Right hindlimb (tissue), 1 donor: Measurements from ENCODE around the gene DLEU7.

Experiments
- DNase-seq: peaks from one replicate; pipeline ENCODE4 v3.0.0-alpha.2; 2018

Gene DLEU7

GRCh38 chr13:50843257-50844083 lies at the start of gene DLEU7:
Gene DLEU7, minus strand, starts transcription at chr13:50843692. Its CDS starts 46 bp downstream, at chr13:50843646.
- DNase-seq: no peak

DNA sequence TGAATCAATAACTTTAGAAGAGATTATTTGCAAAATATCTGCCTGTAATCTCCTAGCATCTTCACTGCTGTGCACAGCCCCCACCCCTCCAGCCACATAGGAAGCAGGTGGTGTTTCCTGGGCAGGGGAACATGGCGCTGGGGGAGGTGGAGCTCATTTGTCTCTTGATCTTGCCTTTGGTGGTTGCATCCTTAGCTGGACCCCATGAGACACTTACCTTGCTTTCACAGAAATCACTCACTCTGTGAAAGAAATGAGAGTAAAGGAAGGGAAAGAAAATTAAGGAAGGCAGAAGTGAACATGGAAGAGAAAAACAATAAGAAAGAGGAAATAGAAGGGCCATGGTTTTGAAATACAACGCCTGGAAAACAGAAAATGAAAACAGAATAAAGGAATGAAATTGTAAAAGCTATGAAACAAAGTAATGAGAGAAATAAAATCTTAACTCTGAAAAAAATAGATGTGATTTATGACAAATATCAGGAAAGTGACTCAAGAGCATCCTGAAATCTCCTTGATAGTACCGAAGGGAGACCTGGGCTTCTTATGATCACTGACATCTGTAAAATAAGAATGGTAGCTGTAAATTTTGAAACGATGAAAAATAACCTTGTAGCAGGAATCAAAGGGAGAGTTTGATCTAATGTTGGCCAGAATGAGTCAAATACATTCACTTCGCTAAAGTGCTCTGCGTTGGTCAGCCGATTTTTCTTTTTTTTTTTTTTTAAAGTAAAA lies 48.9 kb upstream of the DLEU7 start:
- no peak for DNase-seq

DNA sequence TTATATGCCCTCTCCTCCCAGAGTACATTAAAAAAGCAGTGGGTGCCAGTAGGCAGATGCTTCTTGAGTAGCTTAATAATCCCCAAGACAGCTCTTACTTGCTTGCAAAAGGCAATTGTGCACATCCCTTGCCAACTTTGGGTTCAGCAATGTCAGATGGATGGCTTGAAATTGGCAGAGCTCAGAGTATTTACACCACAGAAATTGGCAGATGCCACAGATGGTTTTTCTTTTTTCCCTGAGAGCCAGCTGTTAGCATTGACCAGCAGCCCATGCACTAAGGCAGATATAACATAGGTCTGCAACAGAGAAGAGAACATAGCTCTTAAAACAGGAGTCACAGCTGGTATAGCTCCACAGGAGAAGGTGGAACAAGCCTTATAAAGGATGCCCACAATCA lies 47.7 kb upstream of the DLEU7 start:
- DNase-seq: no peak

- no peak for DNase-seq
These were observed 45.8 kb upstream of the DLEU7 start for GRCh38 chr13:50889317-50889716.

DNA sequence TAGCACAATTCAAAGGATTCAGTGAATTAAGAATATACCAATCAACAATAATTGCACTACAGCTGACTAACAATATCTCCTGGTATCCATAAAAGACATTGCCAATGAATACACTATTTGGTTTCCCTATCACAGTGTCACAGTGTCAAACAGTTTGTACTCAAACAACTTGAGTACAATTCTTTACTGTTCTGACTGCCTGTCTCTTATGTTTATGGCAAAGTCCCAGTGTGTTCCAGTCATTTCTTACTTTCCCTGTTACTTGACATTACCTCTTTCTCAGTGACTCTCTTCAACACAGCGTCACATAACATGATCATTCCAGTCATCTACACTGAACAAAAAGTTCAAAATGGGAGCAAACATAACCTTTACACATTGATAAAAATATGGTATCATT lies 44.9 kb upstream of the DLEU7 start:
- no peak for DNase-seq

GRCh38 chr13:50887151-50887550 lies 43.7 kb upstream of the DLEU7 start:
- no peak for DNase-seq

GRCh38 chr13:50884265-50884664 lies 40.8 kb upstream of the DLEU7 start:
- no peak for DNase-seq

DNA sequence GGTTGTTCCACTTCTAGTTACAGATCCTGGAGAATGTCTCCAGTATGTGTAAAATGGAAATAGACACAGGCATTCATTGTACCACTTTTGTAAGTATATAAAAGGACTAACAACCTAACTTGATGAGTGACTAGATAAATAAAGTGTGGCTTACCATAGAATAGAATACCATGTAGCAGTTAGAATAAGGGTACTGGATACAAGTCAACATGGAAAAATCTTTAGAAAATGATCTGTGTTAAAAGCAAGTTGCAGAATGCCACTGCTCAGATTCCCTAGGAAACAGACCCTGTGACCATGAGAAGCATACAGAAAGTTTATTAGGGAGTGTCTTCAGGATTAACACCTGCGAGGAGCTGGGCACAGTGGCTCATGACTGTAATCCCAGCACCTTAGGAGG lies 40.2 kb upstream of the DLEU7 start:
- DNase-seq: no peak

- no peak for DNase-seq
These were observed 39.4 kb upstream of the DLEU7 start for GRCh38 chr13:50882816-50883435.

GRCh38 chr13:50873991-50874390 lies 30.5 kb upstream of the DLEU7 start:
- no peak for DNase-seq

GRCh38 chr13:50873467-50873866 lies 30.0 kb upstream of the DLEU7 start:
- no peak for DNase-seq

GRCh38 chr13:50871405-50871804 lies 27.9 kb upstream of the DLEU7 start:
- no peak for DNase-seq

GRCh38 chr13:50867637-50867945 lies 24.1 kb upstream of the DLEU7 start:
- DNase-seq: no peak

GRCh38 chr13:50866817-50867636 lies 23.5 kb upstream of the DLEU7 start:
- DNase-seq: no peak

DNA sequence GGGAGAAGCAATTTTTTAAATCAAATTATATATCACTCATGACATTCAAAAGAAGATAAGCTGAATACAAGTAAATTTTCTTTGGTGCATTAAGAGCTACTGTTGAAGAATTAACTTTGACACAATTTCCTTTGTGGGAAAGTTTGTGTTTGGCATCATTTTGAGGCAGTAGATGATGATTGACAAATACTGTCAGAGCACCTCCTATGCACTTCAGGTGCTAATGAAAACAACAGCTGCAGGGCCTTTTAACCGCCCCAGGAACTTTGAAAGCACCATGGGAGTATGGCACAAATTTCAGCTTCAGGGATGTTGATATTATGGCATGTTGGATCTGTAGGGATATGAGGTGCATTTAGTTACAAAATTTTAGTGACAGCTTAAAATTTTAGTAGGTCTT lies 21.0 kb upstream of the DLEU7 start:
- no peak for DNase-seq

- DNase-seq: no peak
These were observed 12.2 kb upstream of the DLEU7 start for GRCh38 chr13:50855681-50856080.

DNA sequence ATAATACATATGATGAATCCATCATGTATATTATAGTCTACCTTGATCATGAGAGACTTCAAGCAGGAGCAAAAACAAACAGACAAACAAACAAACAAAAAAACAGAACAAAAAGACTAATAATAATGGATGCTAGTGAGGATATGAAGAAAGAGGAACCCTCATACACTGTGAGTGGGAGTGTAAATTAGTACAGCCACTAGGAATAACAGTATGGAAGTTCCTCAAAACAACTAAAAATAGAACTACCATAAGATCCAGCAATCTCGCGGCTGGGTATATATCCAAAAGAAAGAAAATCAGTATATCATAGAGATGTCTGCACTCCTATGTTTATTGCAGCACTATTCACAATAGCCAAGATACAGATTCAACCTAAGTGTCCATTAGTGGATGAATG lies 7.0 kb upstream of the DLEU7 start:
- no peak for DNase-seq

DNA sequence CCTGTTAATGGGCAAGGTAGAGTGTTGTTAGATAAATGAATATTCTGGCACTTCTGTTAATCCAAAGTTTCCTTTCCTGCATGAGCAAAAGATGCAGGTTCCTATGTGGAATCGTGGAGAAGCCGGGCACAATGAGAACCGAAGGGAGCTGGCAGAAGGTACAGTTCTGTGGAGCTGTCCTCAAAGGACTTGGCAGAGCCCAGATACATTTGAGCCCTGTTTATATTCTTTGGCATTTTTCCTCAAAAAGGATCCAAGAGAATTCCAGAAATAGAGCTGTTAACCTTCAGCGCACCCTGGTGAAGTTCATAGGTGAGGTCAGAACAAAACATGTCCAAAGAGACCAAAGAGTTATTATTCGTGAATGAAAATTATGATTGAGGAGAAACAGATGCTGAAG lies 4.0 kb upstream of the DLEU7 start:
- no peak for DNase-seq

DNA sequence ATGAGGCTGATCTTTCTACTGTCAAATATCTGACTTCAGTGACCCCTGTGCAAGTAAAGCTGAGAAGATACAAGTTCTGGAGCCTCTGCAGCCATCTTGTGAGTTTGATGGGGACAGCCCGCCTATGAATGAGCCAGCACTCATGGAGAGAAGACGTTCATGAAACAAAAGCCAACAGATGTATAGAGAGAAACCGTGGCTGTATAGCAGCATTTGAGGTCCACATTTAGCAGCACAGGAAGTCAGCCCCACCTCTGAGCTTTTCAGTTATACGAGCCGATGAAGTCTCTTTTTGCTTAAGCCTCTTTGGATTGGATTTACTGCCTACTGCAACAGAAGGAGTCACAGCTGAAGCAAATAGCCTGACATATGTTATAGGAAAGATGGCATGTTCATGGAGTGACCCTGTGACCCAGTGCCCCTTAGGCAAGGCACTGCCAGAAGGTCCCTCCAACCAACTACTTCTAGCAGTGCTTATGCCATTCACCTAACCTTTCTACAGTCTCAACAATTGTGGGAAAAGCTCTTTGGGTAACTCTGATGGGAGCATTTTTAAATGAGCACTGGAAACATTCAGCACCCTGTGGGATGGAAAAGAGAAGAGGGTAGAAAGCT lies 3.5 kb upstream of the DLEU7 start:
- no peak for DNase-seq

DNA sequence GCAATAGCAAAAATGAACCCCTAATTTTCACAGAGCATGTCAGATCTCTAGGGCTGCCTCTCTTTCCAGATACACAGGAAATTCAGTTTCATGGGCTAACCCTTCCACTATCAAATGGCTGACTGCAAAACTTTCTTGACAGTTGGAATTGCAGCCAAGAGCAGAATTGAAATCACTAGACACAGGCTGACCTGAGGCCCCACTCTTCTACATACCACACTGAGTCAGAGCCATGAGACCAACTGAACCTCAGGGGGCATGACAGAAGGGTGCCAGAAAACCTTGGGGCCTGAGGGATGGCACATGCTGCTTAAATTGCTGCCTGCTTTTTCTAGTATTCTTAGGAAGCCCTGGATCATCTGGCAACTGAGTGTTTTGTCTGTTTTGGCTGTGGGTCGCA lies 1.7 kb upstream of the DLEU7 start:
- DNase-seq: no peak

- no peak for DNase-seq
These were observed 788 bp upstream of the DLEU7 start for GRCh38 chr13:50844084-50844875.

- DNase-seq: no peak
These were observed 569 bp downstream of the DLEU7 start for GRCh38 chr13:50842990-50843256.
